Measurements from ENCODE around the gene ELOVL6. TPM values are rescaled to one million over a fixed set of nuclear protein-coding genes. Genes with fewer than 3 reads are reported as not detected.
"Not testable (repeated sequence)": the region's sequence is repeated elsewhere in the genome, so short reads cannot be mapped to it uniquely, and the experiment has no call there.

The ELOVL6 gene
- total RNA-seq, 1 experiment from 2014 or later = 15.6 TPM

- no peak for DNase-seq (ENCODE audit: low read depth)
Observed at GRCh38 chr4:110128029-110128428, 70.4 kb downstream of the ELOVL6 start.

- DNase-seq (ENCODE audit: low read depth) = peak; percentile 34
Observed at GRCh38 chr4:110124711-110125110, 73.7 kb downstream of the ELOVL6 start.

- no peak for DNase-seq (ENCODE audit: low read depth)
Observed at GRCh38 chr4:110122201-110122600, 76.2 kb downstream of the ELOVL6 start.

- no peak for DNase-seq (ENCODE audit: low read depth)
Observed at GRCh38 chr4:110120506-110120905, 77.9 kb downstream of the ELOVL6 start.

GRCh38 chr4:110119880-110120279 lies 78.5 kb downstream of the ELOVL6 start:
- DNase-seq (ENCODE audit: low read depth) = peak; percentile 30

- DNase-seq (ENCODE audit: low read depth) = no peak
Observed at GRCh38 chr4:110119337-110119736, 79.1 kb downstream of the ELOVL6 start.

- DNase-seq (ENCODE audit: low read depth) = no peak
Observed at GRCh38 chr4:110112056-110112455, 86.4 kb downstream of the ELOVL6 start.

- no peak for DNase-seq (ENCODE audit: low read depth)
Observed at GRCh38 chr4:110109455-110109854, 89.0 kb downstream of the ELOVL6 start.

GRCh38 chr4:110108960-110109359 lies 89.5 kb downstream of the ELOVL6 start:
- no peak for DNase-seq (ENCODE audit: low read depth)

- no peak for DNase-seq (ENCODE audit: low read depth)
Observed at GRCh38 chr4:110108422-110108821, 90.0 kb downstream of the ELOVL6 start.

- DNase-seq (ENCODE audit: low read depth) = no peak
Observed at GRCh38 chr4:110107866-110108265, 90.5 kb downstream of the ELOVL6 start.

GRCh38 chr4:110106931-110107296 lies 91.5 kb downstream of the ELOVL6 start:
- peak; percentile 41 for DNase-seq (ENCODE audit: low read depth)

GRCh38 chr4:110104661-110105060 lies 93.8 kb downstream of the ELOVL6 start:
- DNase-seq (ENCODE audit: low read depth) = no peak

GRCh38 chr4:110099638-110100037 lies 98.8 kb downstream of the ELOVL6 start:
- no peak for DNase-seq (ENCODE audit: low read depth)

- DNase-seq (ENCODE audit: low read depth) = no peak
Observed at GRCh38 chr4:110096405-110096804, 102.0 kb downstream of the ELOVL6 start.

- no peak for DNase-seq (ENCODE audit: low read depth)
Observed at GRCh38 chr4:110092646-110093045, 105.8 kb downstream of the ELOVL6 start.

- DNase-seq (ENCODE audit: low read depth) = peak; percentile 52
Observed at GRCh38 chr4:110091434-110092140, 106.8 kb downstream of the ELOVL6 start.

- peak; percentile 67 for DNase-seq (ENCODE audit: low read depth)
Observed at GRCh38 chr4:110088670-110089069, 109.7 kb downstream of the ELOVL6 start.

GRCh38 chr4:110087070-110087708 lies 111.2 kb downstream of the ELOVL6 start:
- DNase-seq (ENCODE audit: low read depth) = peak; percentile 84

- peak; percentile 46 for DNase-seq (ENCODE audit: low read depth)
Observed at GRCh38 chr4:110085131-110085530, 113.3 kb downstream of the ELOVL6 start.

- DNase-seq (ENCODE audit: low read depth) = no peak
Observed at GRCh38 chr4:110084154-110084553, 114.3 kb downstream of the ELOVL6 start.

GRCh38 chr4:110078148-110078547 lies 120.3 kb downstream of the ELOVL6 start:
- DNase-seq (ENCODE audit: low read depth) = not testable (repeated sequence)

GRCh38 chr4:110076828-110077227 lies 121.6 kb downstream of the ELOVL6 start:
- DNase-seq (ENCODE audit: low read depth) = not testable (repeated sequence)

- DNase-seq (ENCODE audit: low read depth) = no peak
Observed at GRCh38 chr4:110075891-110076290, 122.5 kb downstream of the ELOVL6 start.

Measured in M059J (cell line).